NB4 (cell line): Measurements from ENCODE around the gene PAK1.

Source experiments
- DNase-seq: peaks from one replicate; pipeline ENCODE4 v3.0.0; 2010; ENCODE audit warnings: low read depth
- H3K4me3 ChIP-seq: one replicate; pipeline ENCODE4 v1.5.1; 2011; ENCODE audit warnings: mild to moderate bottlenecking, low read depth, low read length, moderate library complexity
- CTCF ChIP-seq: IDR thresholded peaks from one replicate; pipeline ENCODE4 v1.5.1; 2012; ENCODE audit warnings: low read depth, low read length
- MAX ChIP-seq: IDR thresholded peaks from 2 replicates; pipeline ENCODE4 v1.6.1; 2011; ENCODE audit warnings: low read depth, low read length
- MYC ChIP-seq: IDR thresholded peaks from 2 replicates; pipeline ENCODE4 v1.6.1; 2011; ENCODE audit warnings: low read depth, low read length
- POLR2A ChIP-seq: IDR thresholded peaks from 2 replicates; pipeline ENCODE4 v1.6.1; 2011; ENCODE audit warnings: mild to moderate bottlenecking; ENCODE audit not compliant: insufficient read length; ENCODE audit errors: extremely low read depth

PAK1 gene

GRCh38 chr11:77340501-77340900 lies 133.4 kb downstream of the PAK1 start:
- DNase-seq, result no peak
- TF ChIP-seq CTCF, result no peak
- no peak for TF ChIP-seq MAX
- no peak for TF ChIP-seq POLR2A
- TF ChIP-seq MYC, result no peak
- no peak overlapping the region for H3K4me3 ChIP-seq

- DNase-seq, result no peak
- TF ChIP-seq POLR2A, result no peak
- no peak overlapping the region for H3K4me3 ChIP-seq
Observed at GRCh38 chr11:77332259-77332658, 141.6 kb downstream of the PAK1 start.

- TF ChIP-seq MAX (no peak), POLR2A (no peak), CTCF (no peak), MYC (no peak)
- DNase-seq, result no peak
Observed at GRCh38 chr11:77325159-77325558, 148.7 kb downstream of the PAK1 start.

GRCh38 chr11:77324508-77324907 lies 149.4 kb downstream of the PAK1 start:
- DNase-seq, result no peak
- no peak overlapping the region for H3K4me3 ChIP-seq
- TF ChIP-seq POLR2A, result no peak
- TF ChIP-seq MAX, result no peak
- no peak for TF ChIP-seq MYC
- TF ChIP-seq CTCF, result no peak

More at GRCh38 chr11:77325159-77325558, 148.7 kb downstream of the PAK1 start:
- no peak overlapping the region for H3K4me3 ChIP-seq

GRCh38 chr11:77322926-77323590 lies 150.8 kb downstream of the PAK1 start:
- TF ChIP-seq MAX (no peak), POLR2A (no peak), CTCF (no peak), MYC (no peak)
- DNase-seq, result no peak
- H3K4me3 ChIP-seq, result no peak overlapping the region

GRCh38 chr11:77322506-77322905 lies 151.4 kb downstream of the PAK1 start:
- TF ChIP-seq MYC (no peak), CTCF (no peak), POLR2A (no peak)
- no peak for DNase-seq
- H3K4me3 ChIP-seq, result no peak overlapping the region
